HFF-Myc (cell line): Measurements from ENCODE around the gene ZNF593.

Source experiments
- DNase-seq: peaks from one replicate; pipeline ENCODE4 v3.0.0-alpha.2; 2011; ENCODE audit warnings: low read depth; ENCODE audit errors: extremely low read depth
- H3K4me3 ChIP-seq: replicated peaks from 2 replicates; pipeline ENCODE4 v1.5.1; 2011; ENCODE audit warnings: low read depth, mild to moderate bottlenecking, control low read depth, low read length
- TF ChIP-seq, protein P1 (sequence below): IDR thresholded peaks from 2 replicates; pipeline ENCODE4 v1.5.1; 2012; ENCODE audit warnings: mild to moderate bottlenecking, low read depth, low read length, control low read depth; ENCODE audit errors: missing control alignments

ZNF593 gene

DNA sequence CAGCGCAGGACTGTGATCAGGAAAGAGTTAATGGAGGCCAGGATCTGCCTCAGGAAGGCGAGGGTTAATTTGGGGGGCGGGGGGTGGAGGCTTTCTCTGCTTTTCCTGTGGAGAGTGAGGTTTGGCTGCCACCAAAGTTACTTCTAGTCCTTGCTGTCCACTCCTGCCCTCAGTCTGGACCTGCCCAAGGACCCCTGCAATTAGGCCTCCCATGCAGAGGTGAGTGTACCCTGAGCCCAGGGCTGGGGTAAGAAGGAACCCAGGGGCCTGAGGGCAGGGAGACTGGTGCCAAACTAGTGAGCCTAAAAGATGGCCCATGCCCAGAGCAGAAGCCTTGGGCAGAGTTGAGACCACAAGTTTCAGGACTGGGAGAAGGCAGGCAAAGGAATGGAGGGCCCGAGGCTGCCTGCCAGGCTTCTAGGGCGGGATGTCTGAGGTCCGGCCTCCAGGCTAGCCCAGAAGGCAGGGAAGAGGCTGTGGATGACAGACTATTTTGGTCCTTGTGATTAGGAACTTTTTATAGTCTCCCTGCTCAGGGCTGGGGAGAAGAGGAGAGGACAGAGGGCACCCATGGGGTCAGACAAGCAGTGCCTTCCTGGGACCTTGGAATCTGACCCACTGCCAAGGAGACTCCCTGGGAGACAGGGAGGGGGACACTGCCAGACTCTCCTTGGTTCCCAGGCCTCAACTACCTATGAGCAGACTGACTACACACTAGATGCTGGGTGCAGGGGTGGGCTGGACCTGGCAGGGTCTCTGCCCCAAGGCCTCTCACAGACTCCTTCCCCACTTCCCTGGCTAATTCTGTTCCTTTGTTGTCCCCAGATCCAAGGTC is 10.6 kb upstream of the ZNF593 start, which contains the start of gene FAM110D:
TSS of gene FAM110D (plus strand) at position 172 of the 835 bp plus-strand sequence. CDS start 2,213 bp downstream, outside the sequence.
- H3K4me3 ChIP-seq = no peak within 1 kb of the TSS
- TF ChIP-seq, protein P1, sequence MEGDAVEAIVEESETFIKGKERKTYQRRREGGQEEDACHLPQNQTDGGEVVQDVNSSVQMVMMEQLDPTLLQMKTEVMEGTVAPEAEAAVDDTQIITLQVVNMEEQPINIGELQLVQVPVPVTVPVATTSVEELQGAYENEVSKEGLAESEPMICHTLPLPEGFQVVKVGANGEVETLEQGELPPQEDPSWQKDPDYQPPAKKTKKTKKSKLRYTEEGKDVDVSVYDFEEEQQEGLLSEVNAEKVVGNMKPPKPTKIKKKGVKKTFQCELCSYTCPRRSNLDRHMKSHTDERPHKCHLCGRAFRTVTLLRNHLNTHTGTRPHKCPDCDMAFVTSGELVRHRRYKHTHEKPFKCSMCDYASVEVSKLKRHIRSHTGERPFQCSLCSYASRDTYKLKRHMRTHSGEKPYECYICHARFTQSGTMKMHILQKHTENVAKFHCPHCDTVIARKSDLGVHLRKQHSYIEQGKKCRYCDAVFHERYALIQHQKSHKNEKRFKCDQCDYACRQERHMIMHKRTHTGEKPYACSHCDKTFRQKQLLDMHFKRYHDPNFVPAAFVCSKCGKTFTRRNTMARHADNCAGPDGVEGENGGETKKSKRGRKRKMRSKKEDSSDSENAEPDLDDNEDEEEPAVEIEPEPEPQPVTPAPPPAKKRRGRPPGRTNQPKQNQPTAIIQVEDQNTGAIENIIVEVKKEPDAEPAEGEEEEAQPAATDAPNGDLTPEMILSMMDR = no peak
- DNase-seq = no peak

GRCh38 chr1:26159743-26160039 is 10.0 kb upstream of the ZNF593 start:
- TF ChIP-seq, protein P1 = no peak
- no peak overlapping the region for H3K4me3 ChIP-seq
- DNase-seq = no peak

DNA sequence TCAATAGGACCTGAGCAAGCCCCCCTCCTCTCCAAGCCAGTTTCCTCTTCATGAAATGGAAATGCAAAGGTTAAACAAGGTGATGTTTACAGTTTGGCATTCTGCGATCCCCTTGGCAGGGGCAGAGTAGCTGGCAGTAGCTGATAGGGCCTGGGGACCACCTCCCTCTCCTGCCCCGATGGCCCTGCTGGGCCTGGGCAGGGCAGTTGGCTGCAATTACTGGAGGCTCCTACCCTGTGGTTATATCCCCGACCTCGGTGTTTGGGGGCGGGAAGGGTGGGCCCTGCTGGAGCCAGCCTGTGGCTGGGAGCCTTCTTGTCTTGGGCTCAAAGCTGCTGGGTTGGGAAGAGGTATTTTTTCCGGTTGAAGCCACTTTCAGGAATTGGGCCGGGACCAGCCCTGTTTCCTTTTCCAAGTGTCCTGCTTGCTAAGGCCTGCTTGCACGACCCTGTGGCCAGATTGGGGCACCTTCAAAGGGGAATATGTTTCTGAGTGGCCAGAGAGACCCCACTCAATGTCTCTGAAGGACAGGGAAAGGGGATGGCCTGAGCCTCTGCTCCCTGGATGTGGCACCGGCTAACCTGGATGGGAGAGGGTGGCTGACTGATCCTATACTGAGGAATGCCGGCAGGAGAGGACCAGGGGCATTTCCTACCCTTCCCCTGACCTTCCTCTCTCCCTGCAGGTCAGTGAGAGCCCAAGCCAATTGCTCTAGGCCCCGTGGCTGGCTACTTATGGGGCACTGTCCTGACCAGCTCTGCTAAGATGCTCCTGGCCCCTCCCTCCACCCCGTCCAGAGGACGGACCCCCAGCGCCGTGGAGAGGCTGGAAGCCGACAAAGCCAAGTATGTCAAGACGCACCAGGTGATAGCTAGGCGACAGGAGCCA is 8.9 kb upstream of the ZNF593 start:
- TF ChIP-seq, protein P1 = no peak
- peak overlapping the region; percentile 37 for H3K4me3 ChIP-seq
- DNase-seq = no peak

DNA sequence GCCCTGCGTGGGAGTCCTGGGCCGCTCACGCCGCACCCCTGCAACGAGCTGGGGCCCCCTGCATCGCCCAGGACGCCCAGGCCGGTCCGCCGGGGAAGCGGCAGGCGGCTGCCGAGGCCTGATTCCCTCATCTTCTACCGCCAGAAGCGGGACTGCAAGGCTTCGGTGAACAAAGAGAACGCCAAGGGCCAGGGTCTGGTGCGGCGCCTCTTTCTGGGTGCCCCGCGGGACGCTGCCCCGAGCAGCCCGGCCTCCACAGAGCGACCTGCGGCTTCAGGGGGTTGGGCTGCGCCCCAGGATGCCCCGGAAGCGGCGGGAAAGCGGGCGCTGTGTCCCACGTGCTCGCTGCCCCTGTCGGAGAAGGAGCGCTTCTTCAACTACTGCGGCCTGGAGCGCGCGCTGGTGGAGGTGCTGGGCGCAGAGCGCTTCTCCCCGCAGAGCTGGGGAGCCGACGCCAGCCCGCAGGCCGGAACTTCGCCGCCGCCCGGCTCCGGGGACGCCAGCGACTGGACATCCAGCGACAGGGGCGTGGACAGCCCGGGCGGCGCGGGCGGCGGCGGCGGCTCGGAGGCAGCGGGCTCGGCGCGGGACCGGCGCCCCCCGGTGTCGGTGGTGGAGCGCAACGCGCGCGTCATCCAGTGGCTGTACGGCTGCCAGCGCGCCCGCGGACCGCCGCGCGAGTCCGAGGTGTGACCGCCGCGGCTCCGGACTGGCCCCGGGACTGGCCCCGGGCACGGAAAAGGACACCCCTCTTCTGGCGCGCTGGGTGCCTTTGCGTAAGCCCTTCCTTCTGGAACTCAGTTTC is 8.1 kb upstream of the ZNF593 start:
- DNase-seq = no peak
- TF ChIP-seq, protein P1 = no peak
- peak overlapping the region; percentile 37 for H3K4me3 ChIP-seq

- no peak for DNase-seq
- TF ChIP-seq, protein P1 = no peak
- H3K4me3 ChIP-seq = peak overlapping the region; percentile 37
Observed at GRCh38 chr1:26162220-26162709, 7.4 kb upstream of the ZNF593 start.

DNA sequence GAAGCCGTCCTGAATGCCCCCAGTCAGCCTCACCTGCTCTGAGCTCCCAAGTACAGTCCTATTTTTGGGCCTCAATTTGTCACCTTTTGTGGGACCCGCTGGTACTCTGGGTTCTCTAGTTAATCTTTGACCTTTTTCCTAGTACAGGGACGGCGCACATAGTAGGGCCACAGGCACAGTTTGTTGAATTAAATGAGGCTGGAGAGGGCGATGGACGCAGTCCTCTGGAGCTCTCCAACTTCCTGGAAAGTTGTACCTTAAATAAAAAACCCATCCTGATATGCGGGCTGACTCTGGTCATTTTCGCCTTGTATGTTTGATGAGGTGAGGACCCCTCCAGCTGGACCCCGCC is 6.0 kb upstream of the ZNF593 start:
- TF ChIP-seq, protein P1 = no peak
- H3K4me3 ChIP-seq = peak overlapping the region; percentile 25
- no peak for DNase-seq
